NCI-H146 (cell line): Measurements from ENCODE around the gene RACK1.

Source experiments
- DNase-seq: peaks from one replicate; lab custom pipeline; 2025; lab: John Stamatoyannopoulos, UW

Gene RACK1

DNA sequence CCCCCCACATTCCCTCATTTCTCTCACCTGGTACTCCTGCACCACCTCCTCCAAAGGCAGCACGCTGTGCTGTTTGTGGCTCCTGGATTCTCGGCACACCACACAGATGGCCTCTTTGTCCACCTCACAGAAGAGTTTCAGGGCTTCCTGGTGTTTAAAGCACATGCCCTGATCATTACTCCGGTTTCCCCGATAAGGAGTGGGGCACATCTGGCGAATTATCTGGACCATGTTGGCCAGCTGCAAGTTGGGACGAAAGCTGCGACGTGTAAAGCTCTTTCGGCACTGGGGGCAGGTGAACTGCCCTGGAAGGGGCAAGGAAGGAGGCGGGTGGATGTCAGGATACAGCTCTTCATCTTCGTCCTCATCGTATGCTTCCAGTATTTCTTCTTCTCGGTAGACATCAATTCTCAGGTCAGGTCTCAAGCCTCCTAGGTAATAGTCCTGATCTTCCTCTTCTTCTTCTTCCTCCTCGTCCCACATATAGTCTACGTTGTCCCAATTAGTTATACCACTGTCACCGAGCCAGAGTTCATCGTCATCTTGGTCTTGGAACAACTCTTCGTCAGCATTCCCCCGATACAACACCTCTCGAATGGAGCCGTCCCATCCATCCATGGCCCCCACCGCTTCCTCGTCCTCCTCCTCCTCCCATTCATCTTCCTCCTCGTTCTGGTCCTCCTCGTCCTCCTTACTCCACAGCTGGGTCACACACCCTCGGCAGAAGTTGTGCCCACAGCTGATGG lies 16.4 kb upstream of the RACK1 start:
- no peak for DNase-seq

- DNase-seq = no peak
Measured at GRCh38 chr5:181259283-181259682, 15.6 kb upstream of the RACK1 start.

- no peak for DNase-seq
Measured at GRCh38 chr5:181258576-181258975, 14.9 kb upstream of the RACK1 start.

GRCh38 chr5:181255836-181256578 lies 12.3 kb upstream of the RACK1 start:
- DNase-seq = no peak

- no peak for DNase-seq
Measured at GRCh38 chr5:181255276-181255675, 11.6 kb upstream of the RACK1 start.

DNA sequence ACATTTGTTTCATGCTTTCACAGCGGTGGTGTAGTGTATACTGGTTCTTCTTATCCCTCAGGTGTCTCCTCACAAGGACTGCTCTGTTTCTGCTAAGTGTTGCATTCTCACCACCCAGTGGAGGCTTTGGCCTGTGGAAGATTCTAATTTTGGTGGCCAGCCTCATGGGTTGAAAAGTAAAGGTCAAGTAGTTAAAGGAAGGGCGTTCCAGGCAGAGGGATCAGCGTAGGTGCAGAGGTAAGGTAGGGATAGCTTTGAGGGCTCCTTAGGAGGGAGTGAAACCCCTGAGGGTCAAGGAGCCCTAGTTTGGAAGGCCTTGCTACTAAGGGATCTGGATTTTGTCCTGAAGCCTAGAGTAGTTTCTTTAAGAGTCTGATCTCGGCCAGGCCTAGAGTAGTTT lies 4.6 kb upstream of the RACK1 start:
- DNase-seq = no peak

- no peak for DNase-seq
Measured at GRCh38 chr5:181246276-181247049, 2.8 kb upstream of the RACK1 start.

- DNase-seq = no peak
Measured at GRCh38 chr5:181245427-181246275, 1.9 kb upstream of the RACK1 start.

DNA sequence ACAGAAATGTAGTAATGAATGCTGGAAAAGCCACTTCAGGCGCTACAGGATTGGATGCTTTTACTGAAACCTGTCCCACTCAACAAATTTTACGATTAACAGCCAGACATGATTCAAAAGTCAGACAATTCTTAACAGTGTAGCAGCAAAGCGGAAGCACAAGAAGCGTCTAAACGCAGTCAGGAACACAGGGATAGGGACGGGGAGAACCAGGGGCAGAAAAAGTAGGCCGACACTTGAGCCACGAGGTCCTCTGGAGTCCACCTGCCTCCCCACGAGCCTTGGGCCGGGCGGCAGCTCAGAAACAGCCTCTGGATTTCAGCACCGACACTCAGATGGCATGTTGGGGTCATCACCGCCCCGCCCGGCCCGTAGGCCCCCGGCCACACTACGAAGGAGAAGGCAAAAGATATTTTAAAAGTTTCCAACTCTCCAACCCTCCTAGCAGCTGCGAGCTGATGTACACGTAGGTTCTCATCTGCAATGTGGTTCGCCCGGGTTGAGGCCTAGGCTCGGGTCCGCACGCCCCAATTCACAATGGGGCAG lies 615 bp downstream of the RACK1 start:
- no peak for DNase-seq

DNA sequence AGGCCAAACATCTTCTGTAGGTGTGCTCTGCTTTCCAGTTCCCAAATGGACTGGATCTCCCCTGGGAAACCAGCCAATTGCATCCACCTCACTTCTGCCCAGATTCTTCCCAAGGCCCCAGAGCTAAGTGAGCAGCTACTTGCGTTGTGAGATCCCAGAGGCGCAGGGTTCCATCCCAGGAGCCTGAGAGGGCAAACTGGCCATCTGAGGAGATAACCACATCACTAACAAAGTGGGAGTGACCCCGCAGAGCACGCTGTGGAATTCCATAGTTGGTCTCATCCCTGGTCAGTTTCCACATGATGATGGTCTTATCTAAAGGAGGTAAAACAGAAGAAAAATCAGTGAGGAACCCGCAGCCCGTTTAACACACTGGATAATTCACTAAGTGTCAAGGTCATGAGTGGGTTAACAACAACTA lies 1.7 kb downstream of the RACK1 start:
- DNase-seq = no peak

GRCh38 chr5:181241393-181241975 lies 2.2 kb downstream of the RACK1 start:
- DNase-seq = no peak

- no peak for DNase-seq
Measured at GRCh38 chr5:181239062-181239663, 4.5 kb downstream of the RACK1 start.

- no peak for DNase-seq
Measured at GRCh38 chr5:181237729-181238385, 5.8 kb downstream of the RACK1 start.

- DNase-seq = no peak
Measured at GRCh38 chr5:181236954-181237641, 6.6 kb downstream of the RACK1 start.

DNA sequence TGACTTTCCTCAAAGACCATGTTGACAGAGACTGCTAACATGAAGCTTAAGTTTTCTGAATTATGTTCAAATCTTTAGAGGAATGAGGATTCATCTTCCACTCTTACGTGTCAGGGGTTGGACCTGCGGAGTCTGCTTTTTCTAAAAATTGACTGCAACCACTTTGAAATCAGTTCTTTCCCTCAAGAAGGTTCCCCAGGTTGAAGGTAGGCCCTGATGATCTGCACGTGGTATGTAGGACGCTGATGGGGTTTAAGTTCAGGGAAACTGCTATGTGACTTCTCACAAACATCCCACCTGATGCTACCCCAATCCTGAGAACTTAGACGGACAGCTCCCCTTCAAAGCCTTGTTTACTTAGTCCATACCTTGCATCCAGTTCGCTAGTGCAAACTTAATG lies 7.2 kb downstream of the RACK1 start:
- DNase-seq = no peak

DNA sequence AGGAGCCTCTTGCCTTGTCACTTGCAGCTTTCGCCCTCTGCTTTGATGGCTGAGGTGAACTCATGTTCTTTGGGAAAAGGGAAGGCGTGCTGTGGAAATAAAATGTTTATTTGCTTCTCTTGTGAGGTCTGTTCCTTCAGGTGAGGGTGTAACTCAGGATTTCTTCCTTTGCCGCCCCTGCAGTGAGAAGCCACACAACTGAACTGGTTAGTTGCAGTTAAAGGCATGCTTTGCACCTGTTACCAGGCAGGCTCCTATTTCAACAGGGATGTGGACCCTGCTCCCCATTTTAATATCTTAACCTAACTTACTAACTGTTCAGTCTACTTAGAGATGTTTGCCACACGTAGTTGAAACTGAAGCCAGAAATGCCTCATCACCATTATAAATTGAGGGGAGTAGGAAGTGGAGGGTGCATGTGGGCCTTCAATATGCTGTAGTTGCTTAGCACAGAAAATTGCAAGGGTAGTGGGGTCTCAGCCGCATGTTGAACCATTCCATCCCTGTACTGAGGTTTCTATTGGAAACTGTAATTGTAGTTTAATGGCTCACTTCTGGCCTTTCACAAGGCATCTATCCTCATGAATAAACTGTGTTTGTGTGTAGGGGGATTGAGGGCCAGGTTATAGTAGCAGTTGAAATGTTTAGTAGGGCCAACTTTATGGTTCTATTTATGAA lies 7.9 kb downstream of the RACK1 start:
- no peak for DNase-seq

GRCh38 chr5:181235323-181235688 lies 8.4 kb downstream of the RACK1 start:
- no peak for DNase-seq

- DNase-seq = no peak
Measured at GRCh38 chr5:181234455-181235306, 9.0 kb downstream of the RACK1 start.
